ENCODE measurements around the gene NEU4. TPM values are rescaled to one million over a fixed set of nuclear protein-coding genes. Genes with fewer than 3 reads are reported as not detected.
"Not testable (repeated sequence)": the region's sequence is repeated elsewhere in the genome, so short reads cannot be mapped to it uniquely, and the experiment has no call there.

NEU4 gene
- total RNA-seq, 1 donor from 2014 or later: 0.72 TPM

GRCh38 chr2:241774419-241775222 lies 34.4 kb upstream of the NEU4 start:
- DNase-seq (ENCODE audit: low spot score): peak; percentile 57

GRCh38 chr2:241775223-241776177 lies 33.5 kb upstream of the NEU4 start:
- DNase-seq (ENCODE audit: low spot score): no peak

DNA sequence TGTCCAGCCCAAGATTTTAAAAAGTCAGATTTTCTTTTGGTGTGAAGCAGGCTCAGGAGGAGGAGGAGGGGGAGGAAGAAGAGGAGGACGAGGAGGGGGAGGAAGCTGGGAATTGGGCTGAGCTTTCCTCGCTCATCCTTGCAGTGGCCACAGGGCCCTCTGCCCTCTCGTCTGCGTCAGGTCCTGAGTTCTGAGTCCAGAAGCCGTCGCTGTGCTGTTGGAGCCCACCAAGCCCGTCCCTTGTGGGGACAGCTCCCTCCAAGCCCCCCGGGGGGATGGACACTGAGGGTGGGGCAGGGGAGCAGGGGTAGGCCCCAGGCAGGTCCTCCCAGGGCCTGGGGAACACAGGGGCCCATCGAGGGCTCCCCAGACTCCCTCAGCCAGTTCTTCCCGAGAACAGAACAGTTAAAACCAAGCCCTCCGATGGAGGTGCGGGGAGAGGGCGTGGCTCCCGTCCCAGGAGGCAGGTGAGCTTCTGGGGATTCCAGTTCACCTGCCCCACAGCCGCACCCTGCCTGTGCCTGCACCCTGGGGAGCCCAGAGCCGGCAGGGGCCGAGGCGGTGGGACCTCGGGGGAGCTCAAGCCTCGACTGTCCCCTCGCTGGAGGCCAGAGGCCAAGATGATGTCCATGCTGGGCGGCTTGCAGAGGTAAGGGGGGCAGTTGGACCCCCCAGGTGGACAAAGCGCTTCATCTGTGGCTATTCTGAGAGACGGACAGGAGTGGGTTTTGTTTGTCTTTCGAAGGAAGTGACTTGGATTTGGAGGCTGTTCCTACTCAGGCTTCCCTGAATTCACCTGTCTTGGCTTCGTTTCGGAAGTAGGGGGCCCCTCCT lies 32.4 kb upstream of the NEU4 start, which contains the start of gene GAL3ST2:
Gene GAL3ST2 (plus strand): TSS at position 487 of the 834 bp plus-strand sequence. CDS start 134 bp downstream, at position 621.
- no peak for DNase-seq (ENCODE audit: low spot score)

DNA sequence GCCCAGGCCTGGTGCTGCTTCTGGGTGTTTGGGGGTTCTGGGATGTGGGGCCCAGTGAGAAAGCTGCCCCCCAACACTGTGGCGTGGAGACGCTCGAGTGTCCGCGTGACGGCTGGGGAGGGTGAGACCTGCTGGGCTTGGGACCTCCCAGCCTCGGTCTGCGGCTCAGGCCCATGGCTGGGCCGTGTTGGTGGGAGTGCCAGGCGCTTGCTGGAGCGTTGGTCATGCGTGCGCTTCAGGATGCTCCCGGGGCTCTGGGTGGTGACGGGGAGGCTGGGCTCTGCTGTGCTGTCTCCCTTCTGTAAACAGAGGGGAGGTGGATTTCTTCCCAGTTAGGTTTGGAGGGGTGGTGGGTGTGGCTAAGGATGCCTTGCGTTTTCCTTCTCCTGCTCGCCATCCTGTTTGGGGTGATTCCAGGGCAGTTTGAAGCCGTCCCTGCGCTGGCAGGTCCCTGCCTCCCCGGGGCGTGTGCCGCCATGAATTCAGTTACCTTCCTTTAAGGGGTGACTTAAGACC lies 31.8 kb upstream of the NEU4 start:
- DNase-seq (ENCODE audit: low spot score): no peak

DNA sequence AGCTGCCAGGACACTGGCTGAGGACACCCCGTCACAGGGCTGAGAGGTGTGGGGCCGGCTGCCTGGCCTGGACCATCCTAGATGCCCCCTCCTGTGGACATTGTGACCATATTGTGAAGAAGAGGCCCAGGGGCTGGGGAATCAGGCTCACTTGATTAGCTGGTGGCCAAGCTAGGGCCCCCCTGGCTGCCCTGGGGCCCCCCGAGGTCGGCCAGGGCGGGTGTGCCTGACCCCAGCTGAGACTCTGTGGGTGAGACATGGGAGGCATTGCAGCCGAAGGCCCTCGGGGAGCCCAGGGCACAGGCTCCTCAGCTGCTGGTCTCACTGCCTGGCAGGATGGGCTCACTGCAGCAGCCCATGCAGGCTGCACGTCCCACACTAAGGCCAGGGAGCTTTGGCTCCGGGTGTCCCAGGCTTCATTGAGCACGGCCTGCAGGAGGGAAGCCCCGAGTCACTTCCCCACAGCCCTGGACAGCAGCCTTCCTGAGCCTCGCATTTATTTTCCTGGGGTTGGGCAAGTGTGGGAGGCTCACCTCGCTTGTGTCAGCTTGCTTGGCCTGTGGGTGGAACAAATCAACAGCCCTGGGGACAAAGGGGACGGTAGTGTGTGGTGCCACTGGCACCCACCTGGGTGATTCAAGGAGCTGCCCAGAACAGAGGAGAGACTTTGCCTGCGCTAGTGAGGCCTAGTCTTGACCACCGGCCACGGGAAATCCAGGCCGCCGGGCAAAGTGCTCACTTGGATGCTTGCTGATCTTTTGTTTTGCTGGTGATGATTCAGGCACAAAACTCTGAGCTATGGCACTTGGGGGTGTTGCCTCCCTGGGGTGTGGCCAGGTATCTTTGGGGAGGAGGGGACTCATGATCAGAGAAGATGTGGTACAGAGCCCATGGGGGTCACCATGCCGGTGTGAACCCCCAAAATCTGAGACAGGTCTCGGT lies 31.0 kb upstream of the NEU4 start:
- no peak for DNase-seq (ENCODE audit: low spot score)

DNA sequence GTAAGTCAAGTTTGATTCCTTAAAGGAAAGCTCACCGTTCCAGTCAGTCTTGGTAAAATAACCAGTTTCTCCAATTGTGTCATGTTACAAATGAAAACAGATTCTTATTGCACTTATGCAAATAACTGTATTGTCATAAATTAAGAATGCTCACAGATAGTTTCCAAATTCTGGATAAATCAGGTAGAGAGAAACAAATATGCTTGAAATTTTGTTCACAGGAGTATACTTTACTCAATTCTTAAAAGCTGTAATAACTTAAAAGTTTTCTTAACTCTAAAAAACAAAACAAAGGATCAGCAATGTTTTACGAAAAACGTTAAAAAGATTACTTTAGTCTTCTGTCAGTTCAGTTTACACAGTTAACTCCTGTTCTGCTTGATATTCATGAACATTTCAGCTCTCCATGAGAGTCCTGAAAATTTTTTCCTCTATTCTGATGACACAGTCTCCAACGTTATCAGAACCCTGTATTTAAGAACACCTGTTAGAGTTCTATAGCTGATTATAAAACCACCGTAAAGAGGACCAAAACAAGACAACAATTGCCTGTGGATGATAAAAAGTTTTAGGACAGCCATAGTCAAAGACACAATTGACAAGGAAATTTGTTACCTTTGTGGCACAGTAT lies 27.9 kb upstream of the NEU4 start:
- DNase-seq (ENCODE audit: low spot score): no peak

DNA sequence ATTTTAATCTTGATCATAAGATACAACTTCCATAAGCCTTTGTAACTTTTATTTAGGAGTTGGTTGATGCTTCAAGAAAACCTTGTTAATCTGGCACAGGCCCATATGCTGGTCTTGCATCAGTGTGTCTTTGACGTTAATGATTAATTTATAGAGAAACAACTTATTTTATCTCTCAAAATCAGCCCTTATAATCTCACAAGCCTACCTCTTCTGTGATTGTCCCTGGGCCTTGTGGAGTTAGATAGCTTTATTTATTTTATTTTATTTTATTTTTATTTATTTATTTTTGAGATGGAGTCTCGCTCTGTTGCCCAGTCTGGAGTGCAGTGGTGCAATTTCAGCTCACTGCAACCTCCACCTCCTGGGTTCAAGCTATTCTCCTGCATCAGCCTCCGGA lies 26.9 kb upstream of the NEU4 start:
- DNase-seq (ENCODE audit: low spot score): not testable (repeated sequence)

DNA sequence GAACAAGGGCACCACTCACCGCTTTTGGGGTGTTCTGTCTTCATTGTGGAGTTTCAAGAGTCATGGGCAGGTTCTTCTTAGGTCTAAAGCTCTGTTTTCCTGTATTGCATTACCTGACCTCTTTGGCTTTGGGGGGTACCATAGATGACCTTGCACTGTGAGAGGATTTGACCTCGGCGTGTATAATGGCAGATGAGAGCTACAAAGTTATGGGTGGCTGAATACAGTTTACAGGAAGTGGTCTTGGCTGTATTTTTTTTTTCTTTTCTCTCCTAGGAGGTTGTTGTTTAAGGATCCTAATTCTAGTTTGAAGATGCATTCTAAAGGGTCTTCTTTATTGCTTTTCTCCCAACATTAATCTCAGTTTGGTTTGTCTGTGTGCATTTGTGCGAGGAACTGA lies 20.9 kb upstream of the NEU4 start:
- DNase-seq (ENCODE audit: low spot score): no peak

- DNase-seq (ENCODE audit: low spot score): no peak
Measured at GRCh38 chr2:241788572-241788971, 20.4 kb upstream of the NEU4 start.

DNA sequence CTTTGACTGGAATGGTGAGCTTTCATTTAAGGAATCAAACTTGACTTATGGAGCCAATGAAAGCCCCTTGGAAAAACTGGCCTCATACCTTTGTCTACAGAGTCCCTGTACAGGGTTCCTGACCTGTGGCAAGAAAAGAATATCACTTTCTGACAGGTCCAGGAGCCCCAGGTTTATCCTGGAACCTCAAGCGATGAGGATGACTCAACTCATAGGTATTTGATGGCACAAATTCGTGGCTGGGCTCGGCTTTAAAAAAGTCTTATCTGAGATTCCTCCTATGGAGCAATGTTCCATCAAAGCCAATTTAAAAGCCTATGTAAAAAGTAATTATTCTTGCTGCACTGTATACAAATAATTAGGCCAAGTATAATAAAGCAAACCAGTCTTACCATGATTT lies 17.6 kb upstream of the NEU4 start:
- DNase-seq (ENCODE audit: low spot score): not testable (repeated sequence)

GRCh38 chr2:241793385-241793784 lies 15.6 kb upstream of the NEU4 start:
- DNase-seq (ENCODE audit: low spot score): no peak

GRCh38 chr2:241794250-241794823 lies 14.7 kb upstream of the NEU4 start:
- DNase-seq (ENCODE audit: low spot score): no peak

GRCh38 chr2:241795021-241795999 lies 13.7 kb upstream of the NEU4 start:
- DNase-seq (ENCODE audit: low spot score): no peak

GRCh38 chr2:241796209-241796608 lies 12.8 kb upstream of the NEU4 start:
- DNase-seq (ENCODE audit: low spot score): no peak

- no peak for DNase-seq (ENCODE audit: low spot score)
Measured at GRCh38 chr2:241796610-241797138, 12.3 kb upstream of the NEU4 start.

GRCh38 chr2:241797441-241798080 lies 11.4 kb upstream of the NEU4 start:
- DNase-seq (ENCODE audit: low spot score): no peak

DNA sequence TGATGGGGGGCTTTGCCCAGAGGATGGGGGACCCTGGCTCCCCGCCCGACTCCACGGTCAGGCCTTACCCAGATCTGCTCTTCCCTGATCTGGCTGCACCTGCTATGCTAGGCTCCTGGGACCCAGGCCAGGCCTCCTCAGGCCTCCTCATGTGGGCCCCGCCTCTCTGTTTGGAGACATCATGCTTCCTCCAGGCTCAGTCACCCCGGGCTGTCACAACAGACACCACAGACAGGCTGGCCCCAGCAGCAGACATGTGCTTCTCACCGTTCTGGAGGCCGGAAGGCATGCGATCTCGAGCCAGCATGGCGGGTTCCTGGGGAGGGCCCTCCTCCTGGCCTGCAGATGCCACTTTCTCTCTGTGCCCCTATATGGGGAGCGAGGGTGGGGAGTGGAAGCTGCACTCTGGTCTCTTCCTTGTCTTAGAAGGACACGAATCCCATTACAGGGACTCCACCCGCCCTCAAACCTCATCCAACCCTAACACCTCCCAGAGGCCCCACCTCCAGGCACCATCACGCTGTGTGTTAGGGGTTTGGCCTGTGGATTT lies 10.8 kb upstream of the NEU4 start:
- DNase-seq (ENCODE audit: low spot score): no peak

All from umbilical cord (tissue), 2 donors.